IMR-90 (cell line): Measurements from ENCODE around the gene CHRM5. TPM values are rescaled to one million over a fixed set of nuclear protein-coding genes. Genes with fewer than 3 reads are reported as not detected.
A peak's percentile ranks its signal among the peaks of the same experiment; 100 is the strongest.

ENCODE experiments used
- ATAC-seq: fragments of 200-7000 bp; cut with Tn5 transposase; 2 replicates; pipeline ENCODE4 v1.9.1; 2020; ENCODE audit warnings: low read depth, mild to moderate bottlenecking, moderate library complexity
- Bru-seq: library from RNA; stranded (reverse); fragments of 400-500 nt; gene quantifications from one replicate; lab custom pipeline; 2021; lab: Mats Ljungman, UMichigan
- BruChase-seq, 2 experiments: library from RNA; stranded (reverse); fragments of 400-500 nt; gene quantifications; one replicate each; lab custom pipeline; 2021; lab: Mats Ljungman, UMichigan
- BruUV-seq: library from RNA; stranded (reverse); fragments of 400-500 nt; replicated peaks from 2 replicates; lab custom pipeline; 2021; lab: Mats Ljungman, UMichigan
- CTCF ChIA-PET: fragments of 300-600 bp; formaldehyde crosslinking; extraction: SDS; loops from one replicate; lab custom pipeline; 2021; ENCODE audit warnings: antibody characterized with exemption; lab: Yijun Ruan, JAX
- POLR2A ChIA-PET: fragments of 300-600 bp; sonication (Branson Sonifier 250); formaldehyde crosslinking; loops from one replicate; lab custom pipeline; 2022; ENCODE audit warnings: antibody characterized with exemption; ENCODE audit not compliant: unreplicated experiment; lab: Charles Lee
- DNase-seq: peaks from one replicate; pipeline ENCODE4 v3.0.0; 2013
- H2AFZ ChIP-seq: replicated peaks from 2 replicates; pipeline ENCODE3; 2013; ENCODE audit warnings: low read length, mild to moderate bottlenecking; ENCODE audit not compliant: poor library complexity
- H2AK5ac ChIP-seq: 2 replicates; pipeline ENCODE4 v1.6.1; 2013; ENCODE audit warnings: low read depth, low read length, inconsistent platforms
- H2AK9ac ChIP-seq: replicated peaks from 2 replicates; pipeline ENCODE3; 2013; ENCODE audit warnings: mild to moderate bottlenecking, low read depth, low read length, moderate library complexity; ENCODE audit not compliant: poor library complexity
- H2BK120ac ChIP-seq: 2 replicates; pipeline ENCODE4 v1.6.1; 2013; ENCODE audit warnings: low read depth, low read length, inconsistent platforms
- H2BK15ac ChIP-seq: 3 replicates; pipeline ENCODE4 v1.6.1; 2013; ENCODE audit warnings: low read depth, low read length, inconsistent platforms
- H2BK20ac ChIP-seq: 2 replicates; pipeline ENCODE4 v1.6.1; 2013; ENCODE audit warnings: low read depth, mild to moderate bottlenecking, inconsistent platforms, low read length, moderate library complexity
- H2BK5ac ChIP-seq: 2 replicates; pipeline ENCODE4 v1.6.1; 2013; ENCODE audit warnings: mild to moderate bottlenecking, low read depth, low read length, inconsistent platforms; ENCODE audit not compliant: poor library complexity, severe bottlenecking
- H3K14ac ChIP-seq: replicated peaks from 2 replicates; pipeline ENCODE4 v1.6.1; 2013; ENCODE audit warnings: low read depth, low read length, inconsistent platforms
- H3K18ac ChIP-seq: 2 replicates; pipeline ENCODE4 v1.6.1; 2013; ENCODE audit warnings: low read depth, low read length, control low read depth
- H3K23ac ChIP-seq: 2 replicates; pipeline ENCODE4 v1.6.1; 2013; ENCODE audit warnings: low read depth, low read length, inconsistent platforms
- H3K27ac ChIP-seq: 2 replicates; pipeline ENCODE4 v1.5.1; 2013; ENCODE audit warnings: mild to moderate bottlenecking, control low read depth, low read length; ENCODE audit not compliant: insufficient read depth
- H3K27me3 ChIP-seq: 2 replicates; pipeline ENCODE4 v1.6.1; 2013; ENCODE audit warnings: low read length; ENCODE audit not compliant: control insufficient read depth, insufficient read depth
- H3K36me3 ChIP-seq: 2 replicates; pipeline ENCODE4 v1.6.1; 2013; ENCODE audit warnings: low read length, mixed read lengths; ENCODE audit not compliant: control insufficient read depth, insufficient read depth
- H3K4ac ChIP-seq: 2 replicates; pipeline ENCODE4 v1.6.1; 2013; ENCODE audit warnings: low read depth, low read length, inconsistent platforms
- H3K4me1 ChIP-seq: 2 replicates; pipeline ENCODE4 v1.6.1; 2013; ENCODE audit warnings: low read length, mixed read lengths; ENCODE audit not compliant: control insufficient read depth, insufficient read depth
- H3K4me2 ChIP-seq: 2 replicates; pipeline ENCODE4 v1.6.1; 2013; ENCODE audit warnings: low read depth, mild to moderate bottlenecking, control low read depth, low read length, moderate library complexity
- H3K4me3 ChIP-seq: 2 replicates; pipeline ENCODE4 v1.5.1; 2013; ENCODE audit warnings: low read depth, mild to moderate bottlenecking, control low read depth, low read length, moderate library complexity; ENCODE audit not compliant: insufficient read depth
- H3K56ac ChIP-seq: 2 replicates; pipeline ENCODE4 v1.6.1; 2013; ENCODE audit warnings: low read length, inconsistent platforms; ENCODE audit not compliant: insufficient read depth; ENCODE audit errors: extremely low read depth
- H3K79me1 ChIP-seq, 2 experiments: 2 replicates each; pipeline ENCODE4 v1.6.1; 2013; ENCODE audit warnings: low read length in 2 of 2, inconsistent platforms in 1 of 2, low read depth in 1 of 2
- H3K9ac ChIP-seq: 2 replicates; pipeline ENCODE4 v1.6.1; 2013; ENCODE audit warnings: low read depth, low read length, control low read depth
- H3K9me1 ChIP-seq: 2 replicates; pipeline ENCODE4 v1.6.1; 2013; ENCODE audit warnings: low read length, inconsistent platforms; ENCODE audit not compliant: insufficient read depth
- H3K9me3 ChIP-seq: 2 replicates; pipeline ENCODE4 v1.6.1; 2013; ENCODE audit warnings: low read length; ENCODE audit not compliant: control insufficient read depth, insufficient read depth
- H4K20me1 ChIP-seq: 2 replicates; pipeline ENCODE4 v1.6.1; 2013; ENCODE audit warnings: low read length, inconsistent platforms; ENCODE audit not compliant: insufficient read depth
- H4K5ac ChIP-seq: 2 replicates; pipeline ENCODE4 v1.6.1; 2013; ENCODE audit warnings: mild to moderate bottlenecking, low read depth, low read length, control low read depth
- H4K8ac ChIP-seq, 2 experiments: 2 replicates each; pipeline ENCODE4 v1.6.1; 2013; ENCODE audit warnings: low read depth in 2 of 2, low read length in 2 of 2, control low read depth in 1 of 2, inconsistent platforms in 1 of 2
- H4K91ac ChIP-seq: 2 replicates; pipeline ENCODE4 v1.6.1; 2013; ENCODE audit warnings: low read depth, low read length, inconsistent platforms; ENCODE audit not compliant: insufficient read depth
- BHLHE40 ChIP-seq: fragments of 150-350 bp; IDR thresholded peaks from 2 replicates; pipeline ENCODE4 v1.6.1; 2016; ENCODE audit warnings: mild to moderate bottlenecking, low read depth, low read length
- CEBPB ChIP-seq: IDR thresholded peaks from 2 replicates; pipeline ENCODE4 v1.6.1; 2012; ENCODE audit warnings: low read depth, low read length, improper control_type of control experiment
- CHD1 ChIP-seq: IDR thresholded peaks from 2 replicates; pipeline ENCODE4 v1.6.1; 2012; ENCODE audit warnings: low read depth, low read length, improper control_type of control experiment
- CTCF ChIP-seq: conservative IDR thresholded peaks from 2 replicates; pipeline ENCODE4 v1.5.1; 2012; ENCODE audit warnings: mild to moderate bottlenecking, low read depth, low read length, improper control_type of control experiment
- ELK1 ChIP-seq: fragments of 150-350 bp; IDR thresholded peaks from 2 replicates; pipeline ENCODE4 v1.6.1; 2016; ENCODE audit warnings: low read depth, mild to moderate bottlenecking, low read length, moderate library complexity, borderline replicate concordance
- FOS ChIP-seq: fragments of 150-350 bp; IDR thresholded peaks from 2 replicates; pipeline ENCODE4 v1.6.1; 2016; ENCODE audit warnings: low read depth, low read length
- MAFK ChIP-seq: IDR thresholded peaks from 2 replicates; pipeline ENCODE4 v1.6.1; 2012; ENCODE audit warnings: low read depth, low read length, improper control_type of control experiment
- MAZ ChIP-seq: IDR thresholded peaks from 2 replicates; pipeline ENCODE4 v1.6.1; 2012; ENCODE audit warnings: low read depth, mild to moderate bottlenecking, low read length, improper control_type of control experiment, moderate library complexity, borderline replicate concordance
- MXI1 ChIP-seq: IDR thresholded peaks from 2 replicates; pipeline ENCODE4 v1.6.1; 2012; ENCODE audit warnings: low read depth, mild to moderate bottlenecking, low read length, moderate library complexity, borderline replicate concordance
- POLR2A ChIP-seq: IDR thresholded peaks from 2 replicates; pipeline ENCODE4 v1.6.1; 2012; ENCODE audit warnings: mild to moderate bottlenecking, low read depth, low read length
- RAD21 ChIP-seq: IDR thresholded peaks from 2 replicates; pipeline ENCODE4 v1.6.1; 2012; ENCODE audit warnings: low read length, improper control_type of control experiment
- RCOR1 ChIP-seq: IDR thresholded peaks from 2 replicates; pipeline ENCODE4 v1.6.1; 2012; ENCODE audit warnings: mild to moderate bottlenecking, low read length, improper control_type of control experiment; ENCODE audit not compliant: insufficient replicate concordance
- RFX5 ChIP-seq: IDR thresholded peaks from 2 replicates; pipeline ENCODE4 v1.8.0; 2012; ENCODE audit warnings: low read depth, mild to moderate bottlenecking, low read length, moderate library complexity
- SMC3 ChIP-seq: fragments of 150-350 bp; IDR thresholded peaks from 2 replicates; pipeline ENCODE4 v1.6.1; 2016; ENCODE audit warnings: low read depth, mild to moderate bottlenecking, antibody characterized with exemption, low read length, moderate library complexity
- USF2 ChIP-seq: fragments of 150-350 bp; IDR thresholded peaks from 2 replicates; pipeline ENCODE4 v1.6.1; 2017; ENCODE audit warnings: mild to moderate bottlenecking, antibody characterized with exemption, low read length, low read depth
- WGBS, 2 experiments: methylation state at CpG; one replicate each; pipeline versions ENCODE4 v1.1.5 to v1.1.7; 2013; ENCODE audit warnings: missing lambda C conversion rate in 2 of 2; ENCODE audit not compliant: insufficient read length in 1 of 2; ENCODE audit errors: extremely low coverage in 2 of 2; 5-methylcytosine and 5-hydroxymethylcytosine counted together
- dilution Hi-C: fragments of 300-500 bp; cut with HindIII; formaldehyde crosslinking; loops from one replicate; pipeline ENCODE4 v1.14.3; 2018; ENCODE audit warnings: low sequenced_read_pairs; ENCODE audit not compliant: unreplicated experiment
- in situ Hi-C: fragments of 300-500 bp; cut with MboI; formaldehyde crosslinking; loops from 3 replicates; pipeline ENCODE4 v1.14.3; 2019; ENCODE audit warnings: low sequenced_read_pairs, inconsistent platforms, mixed read lengths
- intact Hi-C: fragments of 100-400 bp; cut with micrococcal nuclease; formaldehyde crosslinking; loops from 2 replicates; pipeline ENCODE4 v1.10.0; 2022
- long read RNA-seq: library from polyadenylated mRNA; unstranded; transcript quantifications from one replicate; pipeline ENCODE4 v2.0.0, GENCODE V29; 2021; ENCODE audit not compliant: unreplicated experiment
- polyA plus RNA-seq, 3 experiments: library from polyadenylated mRNA; depleted of rRNA; stranded (reverse); fragments of >200 nt; gene quantifications; 2 replicates each; pipeline ENCODE4 v1.2.3, GENCODE V29; 2012; ENCODE audit warnings: low replicate concordance in 1 of 3
- total RNA-seq: library from RNA; depleted of rRNA; stranded (reverse); fragments of >200 nt; gene quantifications from 2 replicates; pipeline ENCODE4 v1.2.3, GENCODE V29; 2012; rRNA removed

CHRM5 gene
- total RNA-seq (under 0.01 TPM in 2 replicates), polyA plus RNA-seq (2012; rRNA removed) (0.03 and 0.04 TPM in 2 replicates), Bru-seq, nascent RNA (percentile 14 among the genes with signal in this experiment), BruChase-seq, experiment 1, labeled RNA remaining after a 6-hour chase (percentile 7 among the genes with signal in this experiment), BruChase-seq, experiment 2, labeled RNA remaining after a 2-hour chase (percentile 10 among the genes with signal in this experiment)
- polyA plus RNA-seq (2012; cell fraction: cytosol; rRNA removed): 0.02 and 0.05 TPM in 2 replicates
- polyA plus RNA-seq (2012; cell fraction: nucleus; rRNA removed; ENCODE audit: low replicate concordance): 0.01 and 0.03 TPM in 2 replicates
- long read RNA-seq, partial matches to known transcripts: 0 of 1 reads
- long read RNA-seq, other reads (novel, unspliced or antisense): 1 of 1 reads

GRCh38 chr15:33968224-33968623 is at the start of gene CHRM5:
TSS of gene CHRM5 (plus strand) at chr15:33968497. CDS start at chr15:34062718, 94,221 bp downstream.
- Histone ChIP-seq H4K20me1 (no peaks in the 10 kb centered on the region), H3K4me2 (no peak within 1 kb of the TSS), H2BK5ac (no peak within 1 kb of the TSS), H3K27ac (no peak within 1 kb of the TSS), H4K91ac (no peak within 1 kb of the TSS), H2AK5ac (no peak within 1 kb of the TSS), H3K36me3 (no peaks in the 10 kb centered on the region), H3K79me1 (no peaks in the 10 kb centered on the region), H3K23ac (no peak within 1 kb of the TSS), H2BK20ac (no peak within 1 kb of the TSS), H3K9me1 (no peaks in the 10 kb centered on the region), H3K27me3 (no peaks in the 10 kb centered on the region), H2BK15ac (no peak within 1 kb of the TSS), H3K9me3 (no peaks in the 10 kb centered on the region), H3K4me1 (no peaks in the 10 kb centered on the region), H3K56ac (no peak within 1 kb of the TSS), H2AFZ (no peak within 1 kb of the TSS), H2AK9ac (no peak within 1 kb of the TSS), H3K4me3 (no peak within 1 kb of the TSS), H3K14ac (no peak within 1 kb of the TSS), H4K5ac (no peak within 1 kb of the TSS), H3K9ac (no peak within 1 kb of the TSS), H3K18ac (no peak within 1 kb of the TSS), H2BK120ac (no peak within 1 kb of the TSS), H4K8ac (no peak within 1 kb of the TSS), H3K4ac (no peak within 1 kb of the TSS)
- no peak for ATAC-seq
- in situ Hi-C loops (no loop called here), intact Hi-C loops (loop anchor here (5.0 kb wide), 2 partner anchors 116 to 166 kb away; no protein-coding TSS in a partner anchor), dilution Hi-C loops (no loop called here)
- no TSS peak for BruUV-seq
- POLR2A ChIA-PET: no interaction called here
- 85% methylated on average over 2 of the region's 6 CpGs; no CpG with 5 or more reads in 1 of the 2 experiments for WGBS, 2 experiments
- CTCF ChIA-PET: interaction anchor here (0.7 to 1.4 kb wide), 4 partner anchors 8 to 233 kb away, joined by 3 to 6 read pairs (median 4); no protein-coding TSS in a partner anchor
- DNase-seq: no peak
- TF ChIP-seq RCOR1: no peak
- no peak for TF ChIP-seq RFX5
- TF ChIP-seq MAZ: no peak
- no peak for TF ChIP-seq MAFK
- no peak for TF ChIP-seq RAD21
- TF ChIP-seq CEBPB: no peak
- no peak for TF ChIP-seq FOS
- TF ChIP-seq ELK1: no peak
- TF ChIP-seq SMC3: no peak
- TF ChIP-seq POLR2A: no peak
- no peak for TF ChIP-seq CTCF
- TF ChIP-seq CHD1: no peak
- TF ChIP-seq USF2: no peak
- no peak for TF ChIP-seq BHLHE40
- no peak for TF ChIP-seq MXI1
